Mesendoderm (in vitro differentiated cells): ENCODE data around the gene SLC28A2.

Experiments used
- DNase-seq: peaks from one replicate; pipeline ENCODE4 v3.0.0; 2013
- H2AK5ac ChIP-seq: 2 replicates; pipeline ENCODE4 v1.6.1; 2013; ENCODE audit warnings: low read length, inconsistent platforms
- H2BK120ac ChIP-seq: 2 replicates; pipeline ENCODE4 v1.6.1; 2013; ENCODE audit warnings: low read depth, mild to moderate bottlenecking, low read length, moderate library complexity, mixed read lengths
- H2BK15ac ChIP-seq: replicated peaks from 2 replicates; pipeline ENCODE4 v1.6.1; 2013; ENCODE audit warnings: low read depth, mild to moderate bottlenecking, moderate library complexity
- H2BK5ac ChIP-seq: 2 replicates; pipeline ENCODE4 v1.6.1; 2013; ENCODE audit warnings: low read length, inconsistent platforms
- H3K18ac ChIP-seq: 2 replicates; pipeline ENCODE4 v1.6.1; 2013; ENCODE audit warnings: mild to moderate bottlenecking, low read length, mixed read lengths
- H3K23ac ChIP-seq: one replicate; pipeline ENCODE4 v1.6.1; 2013; ENCODE audit warnings: low read length
- H3K27ac ChIP-seq: 2 replicates; pipeline ENCODE4 v1.5.1; 2013; ENCODE audit warnings: low read depth, mild to moderate bottlenecking, inconsistent platforms, low read length, moderate library complexity
- H3K27me3 ChIP-seq: 2 replicates; pipeline ENCODE4 v1.6.1; 2013; ENCODE audit warnings: low read length, control low read depth, mild to moderate bottlenecking, inconsistent platforms; ENCODE audit not compliant: insufficient read depth, poor library complexity
- H3K36me3 ChIP-seq: 2 replicates; pipeline ENCODE4 v1.6.1; 2013; ENCODE audit warnings: low read length, inconsistent platforms; ENCODE audit not compliant: control insufficient read depth, insufficient read depth
- H3K4ac ChIP-seq: one replicate; pipeline ENCODE4 v1.6.1; 2013; ENCODE audit warnings: low read depth, mild to moderate bottlenecking, low read length, moderate library complexity
- H3K4me1 ChIP-seq: 2 replicates; pipeline ENCODE4 v1.6.1; 2013; ENCODE audit warnings: low read depth, low read length, inconsistent platforms; ENCODE audit not compliant: control insufficient read depth
- H3K4me2 ChIP-seq: 2 replicates; pipeline ENCODE4 v1.6.1; 2013; ENCODE audit warnings: low read length
- H3K4me3 ChIP-seq: 2 replicates; pipeline ENCODE4 v1.5.1; 2013; ENCODE audit warnings: mild to moderate bottlenecking, low read length
- H3K56ac ChIP-seq: one replicate; pipeline ENCODE4 v1.6.1; 2013; ENCODE audit warnings: low read length
- H3K79me1 ChIP-seq: 2 replicates; pipeline ENCODE4 v1.6.1; 2013; ENCODE audit warnings: low read length, inconsistent platforms
- H3K79me2 ChIP-seq: 2 replicates; pipeline ENCODE4 v1.6.1; 2013; ENCODE audit warnings: mild to moderate bottlenecking, low read length; ENCODE audit not compliant: control insufficient read depth, insufficient read depth
- H3K9ac ChIP-seq: 2 replicates; pipeline ENCODE4 v1.6.1; 2013; ENCODE audit warnings: low read length, inconsistent platforms
- H4K5ac ChIP-seq: one replicate; pipeline ENCODE4 v1.6.1; 2013; ENCODE audit warnings: low read length
- H4K8ac ChIP-seq: one replicate; pipeline ENCODE4 v1.6.1; 2013; ENCODE audit warnings: low read depth, mild to moderate bottlenecking, control low read depth, low read length, moderate library complexity
- WGBS: extraction: QIAGEN DNeasy Blood & Tissue Kit; methylation state at CpG from one replicate; pipeline ENCODE4 v1.1.7; 2013; ENCODE audit warnings: low lambda C conversion rate, missing lambda C conversion rate; ENCODE audit not compliant: insufficient coverage; ENCODE audit errors: extremely low coverage; 5-methylcytosine and 5-hydroxymethylcytosine counted together

SLC28A2 gene

DNA sequence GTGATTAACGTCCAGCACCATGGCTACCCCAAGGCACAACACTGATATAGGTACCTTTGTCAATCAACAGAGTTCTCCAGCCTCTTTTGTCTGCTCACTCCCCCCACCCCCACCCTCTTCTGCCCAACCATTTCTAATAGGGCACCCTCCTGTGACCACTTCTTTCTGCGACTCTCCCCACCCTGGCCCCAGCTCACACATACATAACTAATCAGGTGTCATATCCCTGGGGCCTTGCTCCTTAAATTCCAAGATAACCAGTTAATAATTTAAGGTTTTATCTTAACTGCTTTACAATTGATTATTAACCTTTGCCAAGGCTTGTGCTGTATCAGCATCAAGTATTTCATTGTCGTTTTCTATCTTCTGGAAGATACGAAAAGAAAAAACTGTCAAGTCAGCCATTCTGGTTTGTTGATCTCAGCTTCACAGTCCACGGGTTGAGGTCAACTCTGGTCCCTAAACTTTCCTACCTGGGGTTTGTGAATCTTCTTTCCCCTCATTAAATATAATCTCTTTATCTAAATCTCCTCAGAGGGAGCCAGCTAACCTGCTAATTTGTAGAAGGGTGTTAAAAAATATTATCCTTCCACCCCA lies 27.3 kb upstream of the SLC28A2 start:
- Histone ChIP-seq H2AK5ac (no peak overlapping the region), H2BK120ac (no peak overlapping the region), H4K8ac (no peak overlapping the region), H3K23ac (no peak overlapping the region), H3K79me1 (no peaks in the 10 kb centered on the region), H3K4me1 (peaks cover 4% of the 10 kb centered on the region), H3K36me3 (no peaks in the 10 kb centered on the region), H3K79me2 (no peaks in the 10 kb centered on the region), H3K4me3 (no peak overlapping the region), H2BK5ac (no peak overlapping the region), H3K4ac (no peak overlapping the region), H3K18ac (no peak overlapping the region), H3K9ac (no peak overlapping the region), H3K27ac (no peak overlapping the region), H4K5ac (no peak overlapping the region), H3K4me2 (no peak overlapping the region), H3K27me3 (peaks cover 1% of the 10 kb centered on the region), H2BK15ac (no peak overlapping the region), H3K56ac (no peak overlapping the region)
- WGBS, result no CpG with 5 or more reads among the region's 5 CpGs
- peak; percentile 91 for DNase-seq

GRCh38 chr15:45225506-45226273 lies 26.3 kb upstream of the SLC28A2 start:
- H3K9ac ChIP-seq, result no peak overlapping the region
- H3K27me3 ChIP-seq, result peaks cover 1% of the 10 kb centered on the region
- no peak overlapping the region for H3K4ac ChIP-seq
- peak; percentile 75 for DNase-seq
- no peak overlapping the region for H3K56ac ChIP-seq
- H3K4me3 ChIP-seq, result no peak overlapping the region
- no peak overlapping the region for H3K18ac ChIP-seq
- no peak overlapping the region for H3K23ac ChIP-seq
- WGBS, result no CpG with 5 or more reads among the region's 11 CpGs
- no peak overlapping the region for H4K5ac ChIP-seq
- H3K4me2 ChIP-seq, result no peak overlapping the region
- no peak overlapping the region for H2BK5ac ChIP-seq
- H3K27ac ChIP-seq, result no peak overlapping the region
- no peaks in the 10 kb centered on the region for H3K79me2 ChIP-seq
- H3K4me1 ChIP-seq, result peaks cover 4% of the 10 kb centered on the region
- H2BK120ac ChIP-seq, result no peak overlapping the region
- H2BK15ac ChIP-seq, result no peak overlapping the region
- H2AK5ac ChIP-seq, result no peak overlapping the region
- no peaks in the 10 kb centered on the region for H3K79me1 ChIP-seq
- H3K36me3 ChIP-seq, result no peaks in the 10 kb centered on the region
- no peak overlapping the region for H4K8ac ChIP-seq

- H3K79me2 ChIP-seq, result no peaks in the 10 kb centered on the region
- no peak overlapping the region for H2BK5ac ChIP-seq
- no CpG with 5 or more reads among the region's 5 CpGs for WGBS
- no peak overlapping the region for H3K4me3 ChIP-seq
- no peak overlapping the region for H3K23ac ChIP-seq
- no peak overlapping the region for H3K56ac ChIP-seq
- H3K18ac ChIP-seq, result no peak overlapping the region
- no peak overlapping the region for H3K27ac ChIP-seq
- H3K4me1 ChIP-seq, result peaks cover 4% of the 10 kb centered on the region
- no peak overlapping the region for H4K8ac ChIP-seq
- H3K9ac ChIP-seq, result no peak overlapping the region
- no peak overlapping the region for H3K4me2 ChIP-seq
- H3K36me3 ChIP-seq, result no peaks in the 10 kb centered on the region
- no peak overlapping the region for H2AK5ac ChIP-seq
- H3K79me1 ChIP-seq, result no peaks in the 10 kb centered on the region
- H2BK120ac ChIP-seq, result no peak overlapping the region
- no peak for DNase-seq
- H3K27me3 ChIP-seq, result no peaks in the 10 kb centered on the region
- no peak overlapping the region for H2BK15ac ChIP-seq
- H4K5ac ChIP-seq, result no peak overlapping the region
- no peak overlapping the region for H3K4ac ChIP-seq
Observed at GRCh38 chr15:45228931-45229330, 23.1 kb upstream of the SLC28A2 start.

- no peak overlapping the region for H3K27ac ChIP-seq
- H2BK15ac ChIP-seq, result no peak overlapping the region
- peaks cover under 1% of the 10 kb centered on the region for H3K4me1 ChIP-seq
- no peaks in the 10 kb centered on the region for H3K79me2 ChIP-seq
- H3K27me3 ChIP-seq, result no peaks in the 10 kb centered on the region
- no peak overlapping the region for H2BK5ac ChIP-seq
- H2BK120ac ChIP-seq, result no peak overlapping the region
- H2AK5ac ChIP-seq, result no peak overlapping the region
- no peak for DNase-seq
- H4K5ac ChIP-seq, result no peak overlapping the region
- H3K79me1 ChIP-seq, result no peaks in the 10 kb centered on the region
- H3K18ac ChIP-seq, result no peak overlapping the region
- no peak overlapping the region for H3K4me2 ChIP-seq
- no peak overlapping the region for H3K4me3 ChIP-seq
- no CpG with 5 or more reads among the region's 1 CpG for WGBS
- H3K23ac ChIP-seq, result no peak overlapping the region
- H3K4ac ChIP-seq, result no peak overlapping the region
- H3K9ac ChIP-seq, result no peak overlapping the region
- no peak overlapping the region for H3K56ac ChIP-seq
- H4K8ac ChIP-seq, result no peak overlapping the region
- no peaks in the 10 kb centered on the region for H3K36me3 ChIP-seq
Observed at GRCh38 chr15:45230245-45230965, 21.6 kb upstream of the SLC28A2 start.

- H3K56ac ChIP-seq, result no peak overlapping the region
- H3K79me2 ChIP-seq, result no peaks in the 10 kb centered on the region
- H3K18ac ChIP-seq, result no peak overlapping the region
- no peak overlapping the region for H4K8ac ChIP-seq
- no peaks in the 10 kb centered on the region for H3K79me1 ChIP-seq
- DNase-seq, result no peak
- H3K4me1 ChIP-seq, result no peaks in the 10 kb centered on the region
- H3K27ac ChIP-seq, result no peak overlapping the region
- no peak overlapping the region for H3K4ac ChIP-seq
- no peak overlapping the region for H2BK5ac ChIP-seq
- H3K9ac ChIP-seq, result no peak overlapping the region
- H3K4me2 ChIP-seq, result no peak overlapping the region
- H3K36me3 ChIP-seq, result no peaks in the 10 kb centered on the region
- H2BK120ac ChIP-seq, result no peak overlapping the region
- no peak overlapping the region for H2BK15ac ChIP-seq
- H2AK5ac ChIP-seq, result no peak overlapping the region
- H4K5ac ChIP-seq, result no peak overlapping the region
- no peak overlapping the region for H3K23ac ChIP-seq
- no peak overlapping the region for H3K4me3 ChIP-seq
- no peaks in the 10 kb centered on the region for H3K27me3 ChIP-seq
- WGBS, result no CpG with 5 or more reads among the region's 3 CpGs
Observed at GRCh38 chr15:45231132-45231531, 20.9 kb upstream of the SLC28A2 start.
